A673 (cell line): Measurements from ENCODE around the gene GIMAP8. TPM values are rescaled to one million over a fixed set of nuclear protein-coding genes. Genes with fewer than 3 reads are reported as not detected.

ENCODE experiments used
- BruUV-seq: library from RNA; stranded (reverse); fragments of 400-500 nt; replicated peaks from 2 replicates; lab custom pipeline; 2021; lab: Mats Ljungman, UMichigan
- CTCF ChIA-PET: fragments of 300-600 bp; sonication (Branson Sonifier 250); formaldehyde crosslinking; loops from one replicate; lab custom pipeline; 2022; ENCODE audit warnings: antibody characterized with exemption; lab: Charles Lee
- POLR2A ChIA-PET: fragments of 300-600 bp; sonication (Branson Sonifier 250); formaldehyde crosslinking; loops from one replicate; lab custom pipeline; 2022; ENCODE audit warnings: antibody characterized with exemption; ENCODE audit not compliant: low non-redundant PET; lab: Charles Lee
- DNase-seq: peaks from one replicate; pipeline ENCODE4 v3.0.0-alpha.2; 2015; ENCODE audit warnings: low spot score
- H3K27ac ChIP-seq: fragments of 200-600 bp; sonication (generic); 2 replicates; pipeline ENCODE4 v1.5.1; 2016; ENCODE audit warnings: mixed run types, low read depth, mild to moderate bottlenecking, mixed read lengths, antibody characterized with exemption, low read length; ENCODE audit not compliant: poor library complexity, severe bottlenecking
- H3K27me3 ChIP-seq: fragments of 200-600 bp; sonication (generic); replicated peaks from 2 replicates; pipeline ENCODE4 v1.6.1; 2017; ENCODE audit warnings: mixed run types, low read depth, mild to moderate bottlenecking, mixed read lengths, antibody characterized with exemption, low read length; ENCODE audit not compliant: insufficient read depth, poor library complexity
- H3K36me3 ChIP-seq: fragments of 200-600 bp; sonication (generic); 2 replicates; pipeline ENCODE4 v1.6.1; 2016; ENCODE audit warnings: mixed run types, mild to moderate bottlenecking, mixed read lengths, antibody characterized with exemption, low read length; ENCODE audit not compliant: insufficient read depth, poor library complexity, severe bottlenecking
- H3K4me1 ChIP-seq: fragments of 200-600 bp; sonication (generic); 2 replicates; pipeline ENCODE4 v1.6.1; 2017; ENCODE audit warnings: mixed run types, mild to moderate bottlenecking, mixed read lengths, antibody characterized with exemption, low read length; ENCODE audit not compliant: insufficient read depth, poor library complexity, severe bottlenecking
- H3K4me3 ChIP-seq: fragments of 200-600 bp; sonication (generic); 2 replicates; pipeline ENCODE4 v1.5.1; 2016; ENCODE audit warnings: low read depth, mixed run types, mild to moderate bottlenecking, mixed read lengths, low read length; ENCODE audit not compliant: poor library complexity, severe bottlenecking
- H3K9me3 ChIP-seq: fragments of 200-600 bp; sonication (generic); 2 replicates; pipeline ENCODE4 v1.6.1; 2016; ENCODE audit warnings: mixed run types, low read depth, mild to moderate bottlenecking, mixed read lengths, antibody characterized with exemption, low read length; ENCODE audit not compliant: poor library complexity, severe bottlenecking
- CTCF ChIP-seq: fragments of 300-800, 200-600 bp; sonication (generic); conservative IDR thresholded peaks from 2 replicates; pipeline ENCODE4 v1.5.1; 2017; ENCODE audit warnings: low read depth, mild to moderate bottlenecking, antibody characterized with exemption, low read length, moderate library complexity, mixed read lengths
- EZH2 ChIP-seq: fragments of 200-600 bp; sonication (generic); IDR thresholded peaks from 2 replicates; pipeline ENCODE4 v1.6.1; 2017; ENCODE audit warnings: borderline replicate concordance, low read depth, mild to moderate bottlenecking, mixed read lengths, antibody characterized with exemption, low read length; ENCODE audit not compliant: poor library complexity, severe bottlenecking
- intact Hi-C: fragments of 100-400 bp; cut with micrococcal nuclease; formaldehyde crosslinking; loops from one replicate; pipeline ENCODE4 v1.10.0; 2022; ENCODE audit not compliant: unreplicated experiment
- total RNA-seq: library from RNA; stranded (reverse); gene quantifications from 2 replicates; pipeline ENCODE4 v1.2.3, GENCODE V29; 2021

The GIMAP8 gene
- total RNA-seq, 1 experiment from 2014 or later = not detected

GRCh38 chr7:150458756-150459155, 8.3 kb downstream of the GIMAP8 start:
- H3K27ac ChIP-seq = no peak overlapping the region
- no peak for DNase-seq
- intact Hi-C loops = no loop called here
- BruUV-seq = no TSS peak
- TF ChIP-seq EZH2 = no peak
- no peak for TF ChIP-seq CTCF
- CTCF ChIA-PET = no interaction called here
- POLR2A ChIA-PET = no interaction called here
- H3K9me3 ChIP-seq = no peaks in the 10 kb centered on the region
- no peaks in the 10 kb centered on the region for H3K36me3 ChIP-seq
- H3K4me1 ChIP-seq = no peaks in the 10 kb centered on the region
- no peaks in the 10 kb centered on the region for H3K27me3 ChIP-seq
- no peak overlapping the region for H3K4me3 ChIP-seq

GRCh38 chr7:150461520-150461919, 11.1 kb downstream of the GIMAP8 start:
- no peak for DNase-seq
- Histone ChIP-seq H3K36me3 (no peaks in the 10 kb centered on the region), H3K27me3 (no peaks in the 10 kb centered on the region), H3K4me3 (no peak overlapping the region), H3K9me3 (no peaks in the 10 kb centered on the region), H3K27ac (no peak overlapping the region), H3K4me1 (no peaks in the 10 kb centered on the region)
- ChIA-PET POLR2A (no interaction called here), CTCF (no interaction called here)
- BruUV-seq = no TSS peak
- TF ChIP-seq EZH2 (no peak), CTCF (no peak)
- intact Hi-C loops = no loop called here

GRCh38 chr7:150462413-150462812, 12.0 kb downstream of the GIMAP8 start:
- ChIA-PET POLR2A (no interaction called here), CTCF (no interaction called here)
- Histone ChIP-seq H3K4me3 (no peak overlapping the region), H3K4me1 (no peaks in the 10 kb centered on the region), H3K36me3 (no peaks in the 10 kb centered on the region), H3K27ac (no peak overlapping the region), H3K9me3 (no peaks in the 10 kb centered on the region), H3K27me3 (no peaks in the 10 kb centered on the region)
- BruUV-seq = no TSS peak
- intact Hi-C loops = no loop called here
- no peak for TF ChIP-seq EZH2
- TF ChIP-seq CTCF = no peak
- DNase-seq = no peak
